K562 (cell line): Measurements from ENCODE around the gene PNISR. TPM values are rescaled to one million over a fixed set of nuclear protein-coding genes. Genes with fewer than 3 reads are reported as not detected.

ENCODE experiments used
- ATF1 ChIP-seq, 2 experiments: fragments of 450-650 bp in 1 of 2; IDR thresholded peaks; 2 replicates each; pipeline ENCODE4 v1.6.1; 2016; ENCODE audit warnings: missing compliant biosample characterization in 1 of 2, missing genetic modification characterization in 1 of 2
- CREBBP ChIP-seq: IDR thresholded peaks from one replicate; pipeline ENCODE4 v1.6.1; 2012; ENCODE audit warnings: low read depth, mild to moderate bottlenecking, control low read depth, inconsistent platforms, low read length
- ESRRA ChIP-seq: fragments of 450-650 bp; IDR thresholded peaks from 2 replicates; pipeline ENCODE4 v1.6.1; 2014; ENCODE audit warnings: low read depth, mild to moderate bottlenecking, moderate library complexity, borderline replicate concordance
- EZH2 ChIP-seq: IDR thresholded peaks from 2 replicates; pipeline ENCODE4 v1.6.1; 2012; ENCODE audit warnings: low read depth, mild to moderate bottlenecking, inconsistent platforms, low read length, borderline replicate concordance
- FOXJ2 ChIP-seq: fragments of 200-800 bp; sonication (Bioruptor generic); IDR thresholded peaks from 2 replicates; pipeline ENCODE4 v1.6.1; 2016; ENCODE audit warnings: missing genetic modification characterization, missing compliant biosample characterization
- GABPB2 ChIP-seq: fragments of 250-450 bp; sonication (Bioruptor Pico); conservative IDR thresholded peaks from 2 replicates; pipeline ENCODE4 v1.5.1; 2021; ENCODE audit warnings: mild to moderate bottlenecking
- HDAC8 ChIP-seq: fragments of 450-650 bp; IDR thresholded peaks from 2 replicates; pipeline ENCODE4 v1.6.1; 2016; ENCODE audit warnings: mild to moderate bottlenecking, missing genetic modification characterization, moderate library complexity, missing compliant biosample characterization
- L3MBTL2 ChIP-seq: fragments of 450-650 bp; IDR thresholded peaks from 2 replicates; pipeline ENCODE4 v1.6.1; 2016; ENCODE audit warnings: mild to moderate bottlenecking, moderate library complexity
- PCBP2 ChIP-seq: fragments of 200-400 bp; formaldehyde crosslinking; IDR thresholded peaks from 2 replicates; pipeline ENCODE4 v1.6.1; 2018; ENCODE audit warnings: low read length, low read depth, mild to moderate bottlenecking, moderate library complexity; ENCODE audit not compliant: poor library complexity, severe bottlenecking
- PHF20 ChIP-seq: fragments of 450-650 bp; IDR thresholded peaks from 2 replicates; pipeline ENCODE4 v1.6.1; 2018; ENCODE audit not compliant: partially characterized antibody
- RBFOX2 ChIP-seq: fragments of 200-400 bp; formaldehyde crosslinking; IDR thresholded peaks from 2 replicates; pipeline ENCODE4 v1.6.1; 2017; ENCODE audit warnings: low read depth, mild to moderate bottlenecking, low read length, moderate library complexity
- RCOR1 ChIP-seq, 2 experiments: IDR thresholded peaks; 2 replicates each; pipeline ENCODE4 v1.6.1; 2012; ENCODE audit warnings: low read depth in 2 of 2, low read length in 2 of 2, borderline replicate concordance in 1 of 2, improper control_type of control experiment in 1 of 2
- SMAD1 ChIP-seq: fragments of 150-350 bp; IDR thresholded peaks from 2 replicates; pipeline ENCODE4 v1.6.1; 2014; ENCODE audit warnings: low read length, low read depth; ENCODE audit not compliant: partially characterized antibody
- ZNF165 ChIP-seq: fragments of 250-450 bp; sonication (Bioruptor Pico); IDR thresholded peaks from 2 replicates; pipeline ENCODE4 v1.4.0; 2020; ENCODE audit warnings: borderline replicate concordance
- ZNF76 ChIP-seq: fragments of 250-450 bp; sonication (Bioruptor Pico); IDR thresholded peaks from 2 replicates; pipeline ENCODE4 v1.4.0; 2020; ENCODE audit warnings: mild to moderate bottlenecking, moderate library complexity, borderline replicate concordance
- ZNF778 ChIP-seq: fragments of 450-650 bp; formaldehyde crosslinking; IDR thresholded peaks from 2 replicates; pipeline ENCODE4 v1.4.0; 2020; ENCODE audit warnings: mild to moderate bottlenecking, moderate library complexity
- ZZZ3 ChIP-seq: fragments of 450-650 bp; IDR thresholded peaks from 2 replicates; pipeline ENCODE4 v1.6.1; 2016; ENCODE audit warnings: antibody characterized with exemption, mild to moderate bottlenecking, moderate library complexity
- polyA plus RNA-seq, 8 experiments: library from polyadenylated mRNA; depleted of rRNA in 4 of 8; stranded (reverse) in 5 of 8; unstranded in 3 of 8; fragments of >200 nt; fragmentation: Nextera tagmentation in 2 of 8; fragmentation: Illumina TruSeq in 1 of 8; extraction: Ambion mirVana in 2 of 8; extraction: Trizol in 1 of 8; gene quantifications; 2 replicates each; pipeline versions ENCODE4 v1.2.1 to v1.2.3, GENCODE V29; 2011 to 2014; ENCODE audit warnings: inconsistent platforms in 1 of 8, missing spikeins in 1 of 8
- total RNA-seq, 7 experiments: library from RNA; depleted of rRNA in 6 of 7; stranded (reverse); fragments of >200 nt in 6 of 7; fragmentation: Illumina TruSeq in 2 of 7; extraction: Trizol in 2 of 7; gene quantifications; 2 replicates each; pipeline versions ENCODE4 v1.2.1 to v1.2.3, GENCODE V29; 2011 to 2021; ENCODE audit warnings: low replicate concordance in 1 of 7
- TF ChIP-seq, protein P1 (sequence below): sonication (generic); formaldehyde crosslinking; IDR thresholded peaks from 2 replicates; pipeline ENCODE4 v1.5.0; 2020; ENCODE audit warnings: missing genetic modification reagents
- TF ChIP-seq, protein P2 (sequence below): fragments of 450-650 bp; IDR thresholded peaks from 2 replicates; pipeline ENCODE4 v1.6.1; 2016; ENCODE audit warnings: borderline replicate concordance
- TF ChIP-seq, protein P3 (sequence below): sonication (generic); formaldehyde crosslinking; IDR thresholded peaks from 2 replicates; pipeline ENCODE4 v1.8.1; 2022; ENCODE audit warnings: missing genetic modification reagents
- TF ChIP-seq, protein P4 (sequence below): IDR thresholded peaks from 2 replicates; pipeline ENCODE4 v1.6.1; 2012; ENCODE audit warnings: low read depth, low read length, improper control_type of control experiment, borderline replicate concordance

PNISR gene
- total and polyA plus RNA-seq, 9 of the 15 experiments (the other 6 are each of a cell fraction or from before 2014, with no cell fraction given) = 97.4 to 206 (median 131) TPM

DNA sequence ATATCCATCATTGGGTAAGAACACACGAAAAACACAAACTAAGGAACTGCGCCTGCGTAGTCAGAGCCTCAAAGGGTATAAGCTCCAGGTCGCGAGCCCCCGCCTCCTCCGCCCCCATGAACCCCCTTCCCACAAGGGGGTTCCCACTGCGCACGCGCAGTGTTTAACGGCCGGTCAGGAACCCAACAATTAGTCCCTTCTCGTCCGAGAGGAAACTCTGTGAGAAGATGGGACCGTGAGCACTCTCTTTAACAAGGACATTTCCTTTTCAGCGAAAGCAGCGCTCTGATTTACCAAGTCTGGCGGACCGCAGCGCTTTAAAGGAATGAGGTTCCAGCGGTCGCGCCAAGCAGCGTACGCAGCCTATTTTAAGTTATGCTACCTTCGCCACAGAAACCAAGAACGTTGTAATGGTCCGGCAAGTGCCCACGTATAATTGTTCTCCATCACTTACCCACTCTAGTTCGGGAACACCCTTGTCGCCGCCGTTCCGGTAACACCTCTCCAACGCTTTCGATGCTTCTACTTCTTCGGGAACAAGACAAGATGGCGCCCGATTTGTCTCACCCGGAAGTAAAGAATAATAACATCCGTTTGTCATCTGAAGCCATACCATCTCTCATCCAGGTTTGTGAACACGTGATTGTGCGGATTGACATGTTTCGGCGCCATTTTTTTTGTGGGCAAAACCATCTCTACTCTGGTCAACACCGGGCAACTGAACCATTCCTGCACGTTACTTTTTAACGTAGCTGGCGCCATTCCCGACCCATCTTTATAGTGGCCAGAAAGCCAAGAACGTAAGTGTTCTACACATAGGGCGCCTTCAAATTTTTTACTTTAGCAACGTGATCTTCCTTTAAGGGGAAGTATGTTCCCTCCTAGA, at the start of gene PNISR (continued):
- TF ChIP-seq, protein P1, sequence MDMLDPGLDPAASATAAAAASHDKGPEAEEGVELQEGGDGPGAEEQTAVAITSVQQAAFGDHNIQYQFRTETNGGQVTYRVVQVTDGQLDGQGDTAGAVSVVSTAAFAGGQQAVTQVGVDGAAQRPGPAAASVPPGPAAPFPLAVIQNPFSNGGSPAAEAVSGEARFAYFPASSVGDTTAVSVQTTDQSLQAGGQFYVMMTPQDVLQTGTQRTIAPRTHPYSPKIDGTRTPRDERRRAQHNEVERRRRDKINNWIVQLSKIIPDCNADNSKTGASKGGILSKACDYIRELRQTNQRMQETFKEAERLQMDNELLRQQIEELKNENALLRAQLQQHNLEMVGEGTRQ (CRISPR knock-in tag) = peak; percentile 87
- TF ChIP-seq, protein P2, sequence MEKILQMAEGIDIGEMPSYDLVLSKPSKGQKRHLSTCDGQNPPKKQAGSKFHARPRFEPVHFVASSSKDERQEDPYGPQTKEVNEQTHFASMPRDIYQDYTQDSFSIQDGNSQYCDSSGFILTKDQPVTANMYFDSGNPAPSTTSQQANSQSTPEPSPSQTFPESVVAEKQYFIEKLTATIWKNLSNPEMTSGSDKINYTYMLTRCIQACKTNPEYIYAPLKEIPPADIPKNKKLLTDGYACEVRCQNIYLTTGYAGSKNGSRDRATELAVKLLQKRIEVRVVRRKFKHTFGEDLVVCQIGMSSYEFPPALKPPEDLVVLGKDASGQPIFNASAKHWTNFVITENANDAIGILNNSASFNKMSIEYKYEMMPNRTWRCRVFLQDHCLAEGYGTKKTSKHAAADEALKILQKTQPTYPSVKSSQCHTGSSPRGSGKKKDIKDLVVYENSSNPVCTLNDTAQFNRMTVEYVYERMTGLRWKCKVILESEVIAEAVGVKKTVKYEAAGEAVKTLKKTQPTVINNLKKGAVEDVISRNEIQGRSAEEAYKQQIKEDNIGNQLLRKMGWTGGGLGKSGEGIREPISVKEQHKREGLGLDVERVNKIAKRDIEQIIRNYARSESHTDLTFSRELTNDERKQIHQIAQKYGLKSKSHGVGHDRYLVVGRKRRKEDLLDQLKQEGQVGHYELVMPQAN = no peak; the same call in 1 of the 2 replicates
- TF ChIP-seq, protein P3, sequence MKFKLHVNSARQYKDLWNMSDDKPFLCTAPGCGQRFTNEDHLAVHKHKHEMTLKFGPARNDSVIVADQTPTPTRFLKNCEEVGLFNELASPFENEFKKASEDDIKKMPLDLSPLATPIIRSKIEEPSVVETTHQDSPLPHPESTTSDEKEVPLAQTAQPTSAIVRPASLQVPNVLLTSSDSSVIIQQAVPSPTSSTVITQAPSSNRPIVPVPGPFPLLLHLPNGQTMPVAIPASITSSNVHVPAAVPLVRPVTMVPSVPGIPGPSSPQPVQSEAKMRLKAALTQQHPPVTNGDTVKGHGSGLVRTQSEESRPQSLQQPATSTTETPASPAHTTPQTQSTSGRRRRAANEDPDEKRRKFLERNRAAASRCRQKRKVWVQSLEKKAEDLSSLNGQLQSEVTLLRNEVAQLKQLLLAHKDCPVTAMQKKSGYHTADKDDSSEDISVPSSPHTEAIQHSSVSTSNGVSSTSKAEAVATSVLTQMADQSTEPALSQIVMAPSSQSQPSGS (CRISPR knock-in tag) = no peak
- TF ChIP-seq ESRRA (no peak), RBFOX2 (peak; percentile 77), PHF20 (peak; percentile 66), ZNF778 (no peak), EZH2 (no peak), GABPB2 (no peak), PCBP2 (no peak), HDAC8 (0 out of 2 replicates have a peak, but pooled peaks have one; percentile 31), ATF1 (CRISPR knock-in tag; IDR thresholded peaks at IDR 0.05) (no peak), ATF1 (tag; IDR thresholded peaks at IDR 0.05) (peak; percentile 76), ZZZ3 (0 out of 2 replicates have a peak, but pooled peaks have one; percentile 7), RCOR1 (IDR thresholded peaks at IDR 0.05; ENCODE audit: borderline replicate concordance in 1 of 2, low read depth in 2 of 2, low read length in 2 of 2) (0 out of 4 replicates have a peak, but pooled peaks of 1 of the 2 experiments have one; percentile 1), L3MBTL2 (peak; percentile 83), SMAD1 (peak; percentile 88), CREBBP (no peak), ZNF76 (no peak), FOXJ2 (tag) (peak; percentile 65; the same call in 1 of the 2 replicates), ZNF165 (CRISPR knock-in tag) (no peak)
- TF ChIP-seq, protein P4, sequence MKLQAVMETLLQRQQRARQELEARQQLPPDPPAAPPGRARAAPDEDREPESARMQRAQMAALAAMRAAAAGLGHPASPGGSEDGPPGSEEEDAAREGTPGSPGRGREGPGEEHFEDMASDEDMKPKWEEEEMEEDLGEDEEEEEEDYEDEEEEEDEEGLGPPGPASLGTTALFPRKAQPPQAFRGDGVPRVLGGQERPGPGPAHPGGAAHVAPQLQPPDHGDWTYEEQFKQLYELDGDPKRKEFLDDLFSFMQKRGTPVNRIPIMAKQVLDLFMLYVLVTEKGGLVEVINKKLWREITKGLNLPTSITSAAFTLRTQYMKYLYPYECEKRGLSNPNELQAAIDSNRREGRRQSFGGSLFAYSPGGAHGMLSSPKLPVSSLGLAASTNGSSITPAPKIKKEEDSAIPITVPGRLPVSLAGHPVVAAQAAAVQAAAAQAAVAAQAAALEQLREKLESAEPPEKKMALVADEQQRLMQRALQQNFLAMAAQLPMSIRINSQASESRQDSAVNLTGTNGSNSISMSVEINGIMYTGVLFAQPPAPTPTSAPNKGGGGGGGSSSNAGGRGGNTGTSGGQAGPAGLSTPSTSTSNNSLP = no peak
